SU-DHL-6 (cell line): ENCODE data around the gene CTTN.

Source experiments
- EZH2phosphoT487 ChIP-seq: fragments of 200-600 bp; sonication (generic), shearing (Covaris generic); conservative IDR thresholded peaks from 2 replicates; pipeline ENCODE4 v1.6.1; 2018; ENCODE audit warnings: mild to moderate bottlenecking, antibody characterized with exemption, low read length, moderate library complexity, mixed read lengths
- TF ChIP-seq, protein P1 (sequence below): fragments of 200-600 bp; sonication (generic); IDR thresholded peaks from one replicate; pipeline ENCODE4 v1.5.1; 2017; ENCODE audit warnings: antibody characterized with exemption, mild to moderate bottlenecking, low read length, moderate library complexity; ENCODE audit not compliant: insufficient read depth, poor library complexity, severe bottlenecking

GRCh38 chr11:70456921-70457532 lies 58.7 kb downstream of the CTTN start:
- TF ChIP-seq, protein P1, sequence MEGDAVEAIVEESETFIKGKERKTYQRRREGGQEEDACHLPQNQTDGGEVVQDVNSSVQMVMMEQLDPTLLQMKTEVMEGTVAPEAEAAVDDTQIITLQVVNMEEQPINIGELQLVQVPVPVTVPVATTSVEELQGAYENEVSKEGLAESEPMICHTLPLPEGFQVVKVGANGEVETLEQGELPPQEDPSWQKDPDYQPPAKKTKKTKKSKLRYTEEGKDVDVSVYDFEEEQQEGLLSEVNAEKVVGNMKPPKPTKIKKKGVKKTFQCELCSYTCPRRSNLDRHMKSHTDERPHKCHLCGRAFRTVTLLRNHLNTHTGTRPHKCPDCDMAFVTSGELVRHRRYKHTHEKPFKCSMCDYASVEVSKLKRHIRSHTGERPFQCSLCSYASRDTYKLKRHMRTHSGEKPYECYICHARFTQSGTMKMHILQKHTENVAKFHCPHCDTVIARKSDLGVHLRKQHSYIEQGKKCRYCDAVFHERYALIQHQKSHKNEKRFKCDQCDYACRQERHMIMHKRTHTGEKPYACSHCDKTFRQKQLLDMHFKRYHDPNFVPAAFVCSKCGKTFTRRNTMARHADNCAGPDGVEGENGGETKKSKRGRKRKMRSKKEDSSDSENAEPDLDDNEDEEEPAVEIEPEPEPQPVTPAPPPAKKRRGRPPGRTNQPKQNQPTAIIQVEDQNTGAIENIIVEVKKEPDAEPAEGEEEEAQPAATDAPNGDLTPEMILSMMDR, result no peak
- no peak for TF ChIP-seq EZH2phosphoT487
